Left ventricle myocardium inferior (tissue), 1 donor: ENCODE results near the gene STAMBPL1. TPM values are rescaled to one million over a fixed set of nuclear protein-coding genes. Genes with fewer than 3 reads are reported as not detected.

Source experiments
- DNase-seq: peaks from one replicate; pipeline ENCODE4 v3.0.0-alpha.2; 2020
- H3K27ac ChIP-seq: fragments of 200-600 bp; replicated peaks from 2 replicates; pipeline ENCODE4 v1.8.0; 2021
- H3K27me3 ChIP-seq: fragments of 200-600 bp; 2 replicates; pipeline ENCODE4 v1.8.0; 2021; ENCODE audit warnings: low read depth
- H3K36me3 ChIP-seq: fragments of 200-600 bp; 2 replicates; pipeline ENCODE4 v1.8.0; 2021
- H3K4me1 ChIP-seq: fragments of 200-600 bp; 2 replicates; pipeline ENCODE4 v1.8.0; 2021
- H3K4me3 ChIP-seq: fragments of 200-600 bp; 2 replicates; pipeline ENCODE4 v1.8.0; 2021; ENCODE audit warnings: mild to moderate bottlenecking, moderate library complexity
- H3K9me3 ChIP-seq: fragments of 200-600 bp; replicated peaks from 2 replicates; pipeline ENCODE4 v1.8.0; 2021
- intact Hi-C: fragments of 100-400 bp; cut with micrococcal nuclease; formaldehyde crosslinking; loops from one replicate; pipeline ENCODE4 v1.11.0; 2022
- total RNA-seq: library from RNA; stranded (reverse); fragmentation: NEBNext Ultra II Directional; extraction: Animal tissue kit (Norgen Biotek cat#: 25700); gene quantifications from one replicate; pipeline ENCODE4 v1.2.1, GENCODE V29; 2021
- TF ChIP-seq, protein P1 (sequence below): fragments of 200-600 bp; IDR thresholded peaks from 2 replicates; pipeline ENCODE4 v1.8.0; 2021; ENCODE audit warnings: antibody characterized with exemption, mild to moderate bottlenecking, borderline replicate concordance
- donor health status: DM: no; HTN: yes; CAD: no; lungs with severe emphysema.

STAMBPL1 gene
- total RNA-seq, 1 donor from 2014 or later, result 2.5 TPM

- intact Hi-C loops, result loop anchor here (5.0 kb wide), 1 partner anchor 276 kb away; no protein-coding TSS in a partner anchor
- no peak for DNase-seq
- H3K27ac ChIP-seq, result no peak overlapping the region
- no peaks in the 10 kb centered on the region for H3K27me3 ChIP-seq
- no peak overlapping the region for H3K4me3 ChIP-seq
- H3K9me3 ChIP-seq, result no peaks in the 10 kb centered on the region
- H3K36me3 ChIP-seq, result peaks cover 22% of the 10 kb centered on the region
- TF ChIP-seq, protein P1, sequence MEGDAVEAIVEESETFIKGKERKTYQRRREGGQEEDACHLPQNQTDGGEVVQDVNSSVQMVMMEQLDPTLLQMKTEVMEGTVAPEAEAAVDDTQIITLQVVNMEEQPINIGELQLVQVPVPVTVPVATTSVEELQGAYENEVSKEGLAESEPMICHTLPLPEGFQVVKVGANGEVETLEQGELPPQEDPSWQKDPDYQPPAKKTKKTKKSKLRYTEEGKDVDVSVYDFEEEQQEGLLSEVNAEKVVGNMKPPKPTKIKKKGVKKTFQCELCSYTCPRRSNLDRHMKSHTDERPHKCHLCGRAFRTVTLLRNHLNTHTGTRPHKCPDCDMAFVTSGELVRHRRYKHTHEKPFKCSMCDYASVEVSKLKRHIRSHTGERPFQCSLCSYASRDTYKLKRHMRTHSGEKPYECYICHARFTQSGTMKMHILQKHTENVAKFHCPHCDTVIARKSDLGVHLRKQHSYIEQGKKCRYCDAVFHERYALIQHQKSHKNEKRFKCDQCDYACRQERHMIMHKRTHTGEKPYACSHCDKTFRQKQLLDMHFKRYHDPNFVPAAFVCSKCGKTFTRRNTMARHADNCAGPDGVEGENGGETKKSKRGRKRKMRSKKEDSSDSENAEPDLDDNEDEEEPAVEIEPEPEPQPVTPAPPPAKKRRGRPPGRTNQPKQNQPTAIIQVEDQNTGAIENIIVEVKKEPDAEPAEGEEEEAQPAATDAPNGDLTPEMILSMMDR, result no peak
- H3K4me1 ChIP-seq, result peaks cover 20% of the 10 kb centered on the region
These were observed 56.6 kb downstream of the STAMBPL1 start for GRCh38 chr10:88936656-88937055.

- Histone ChIP-seq H3K9me3 (no peaks in the 10 kb centered on the region), H3K27ac (no peak overlapping the region), H3K27me3 (no peaks in the 10 kb centered on the region), H3K36me3 (peaks cover 22% of the 10 kb centered on the region), H3K4me1 (peaks cover 13% of the 10 kb centered on the region), H3K4me3 (no peak overlapping the region)
- TF ChIP-seq, protein P1, result no peak
- intact Hi-C loops, result loop anchor here (5.0 kb wide), 1 partner anchor 274 kb away; no protein-coding TSS in a partner anchor
- DNase-seq, result no peak
These were observed 58.0 kb downstream of the STAMBPL1 start for GRCh38 chr10:88938039-88938438.

DNA sequence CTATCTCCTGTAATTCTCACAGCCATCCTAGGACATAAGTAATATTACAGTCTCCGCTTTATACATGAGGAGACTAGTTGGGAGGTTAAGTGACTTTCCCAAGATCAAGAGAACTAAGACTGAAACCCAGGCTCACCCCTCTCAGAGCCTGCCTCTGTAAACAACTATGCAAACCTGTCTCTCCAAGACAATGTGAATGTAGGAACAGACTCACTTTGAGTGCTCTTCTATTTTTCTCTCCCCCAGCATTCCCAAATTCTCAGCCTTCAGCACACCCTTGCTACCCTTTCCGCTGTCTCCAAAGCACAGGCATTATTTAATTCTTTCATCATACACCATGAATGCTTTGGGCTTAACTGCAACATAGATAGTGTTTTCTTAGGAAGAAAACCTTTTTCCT lies 58.9 kb downstream of the STAMBPL1 start:
- no peaks in the 10 kb centered on the region for H3K27me3 ChIP-seq
- no peaks in the 10 kb centered on the region for H3K9me3 ChIP-seq
- H3K36me3 ChIP-seq, result peaks cover 28% of the 10 kb centered on the region
- H3K27ac ChIP-seq, result no peak overlapping the region
- intact Hi-C loops, result loop anchor here (5.0 kb wide), 1 partner anchor 273 kb away; no protein-coding TSS in a partner anchor
- DNase-seq, result no peak
- peaks cover 13% of the 10 kb centered on the region for H3K4me1 ChIP-seq
- TF ChIP-seq, protein P1, result no peak
- H3K4me3 ChIP-seq, result no peak overlapping the region

GRCh38 chr10:88941026-88941425 lies 61.0 kb downstream of the STAMBPL1 start:
- intact Hi-C loops, result no loop called here
- no peak overlapping the region for H3K4me3 ChIP-seq
- no peak for DNase-seq
- H3K27me3 ChIP-seq, result no peaks in the 10 kb centered on the region
- no peak overlapping the region for H3K27ac ChIP-seq
- H3K4me1 ChIP-seq, result no peaks in the 10 kb centered on the region
- H3K36me3 ChIP-seq, result peaks cover 35% of the 10 kb centered on the region
- H3K9me3 ChIP-seq, result no peaks in the 10 kb centered on the region
- TF ChIP-seq, protein P1, result no peak

DNA sequence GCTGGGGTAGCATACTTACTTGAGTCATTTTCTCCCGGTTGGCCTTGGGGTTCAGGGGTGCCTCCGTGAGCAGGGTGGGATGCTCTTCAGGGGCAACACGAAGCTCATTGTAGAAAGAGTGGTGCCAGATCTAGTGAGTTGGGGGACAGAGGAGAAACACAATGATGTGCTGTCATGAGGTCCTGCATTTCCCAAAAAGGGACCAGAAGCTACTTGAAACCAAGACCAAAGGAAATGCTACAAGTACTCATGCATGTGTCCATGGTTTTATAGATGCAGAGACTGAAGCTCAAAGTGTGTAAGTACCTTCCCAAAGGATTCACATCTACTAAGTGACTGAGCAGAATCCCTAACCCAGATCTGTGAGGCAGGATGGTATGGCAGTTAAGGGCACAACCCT lies 63.7 kb downstream of the STAMBPL1 start:
- Histone ChIP-seq H3K36me3 (peaks cover 28% of the 10 kb centered on the region), H3K27ac (no peak overlapping the region)

More for the DNA sequence above, 63.7 kb downstream of the STAMBPL1 start:
- DNase-seq, result no peak
- TF ChIP-seq, protein P1, result no peak
- H3K27me3 ChIP-seq, result no peaks in the 10 kb centered on the region
- H3K4me1 ChIP-seq, result no peaks in the 10 kb centered on the region
- no peak overlapping the region for H3K4me3 ChIP-seq
- intact Hi-C loops, result no loop called here
- H3K9me3 ChIP-seq, result no peaks in the 10 kb centered on the region
